NOMO-1 treated with DMSO at 0.1 percent for 48 hours (cell line): ENCODE data around the gene SLC5A4.

Experiments
- DNase-seq: peaks from one replicate; lab custom pipeline; 2025; ENCODE audit not compliant: unreplicated experiment; lab: John Stamatoyannopoulos, UW

The SLC5A4 gene

DNA sequence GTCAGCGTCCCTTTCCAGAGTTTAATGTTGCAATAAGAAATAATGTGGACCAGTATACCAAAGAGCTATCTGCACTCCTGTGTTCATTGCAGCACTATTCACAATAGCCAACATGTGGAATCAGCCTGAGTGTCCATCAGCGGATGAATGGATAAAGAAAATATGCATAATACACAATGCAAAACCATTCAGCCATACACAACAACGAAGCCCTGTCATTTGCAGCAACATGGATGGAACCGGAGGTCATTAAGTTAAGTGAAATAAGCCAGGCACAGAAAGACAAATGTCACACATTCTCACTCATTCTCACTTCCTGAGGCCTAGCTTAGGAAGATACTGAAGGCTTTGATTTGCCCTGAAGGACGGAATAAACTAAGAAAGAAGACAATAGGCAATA lies 22.1 kb downstream of the SLC5A4 start:
- no peak for DNase-seq

DNA sequence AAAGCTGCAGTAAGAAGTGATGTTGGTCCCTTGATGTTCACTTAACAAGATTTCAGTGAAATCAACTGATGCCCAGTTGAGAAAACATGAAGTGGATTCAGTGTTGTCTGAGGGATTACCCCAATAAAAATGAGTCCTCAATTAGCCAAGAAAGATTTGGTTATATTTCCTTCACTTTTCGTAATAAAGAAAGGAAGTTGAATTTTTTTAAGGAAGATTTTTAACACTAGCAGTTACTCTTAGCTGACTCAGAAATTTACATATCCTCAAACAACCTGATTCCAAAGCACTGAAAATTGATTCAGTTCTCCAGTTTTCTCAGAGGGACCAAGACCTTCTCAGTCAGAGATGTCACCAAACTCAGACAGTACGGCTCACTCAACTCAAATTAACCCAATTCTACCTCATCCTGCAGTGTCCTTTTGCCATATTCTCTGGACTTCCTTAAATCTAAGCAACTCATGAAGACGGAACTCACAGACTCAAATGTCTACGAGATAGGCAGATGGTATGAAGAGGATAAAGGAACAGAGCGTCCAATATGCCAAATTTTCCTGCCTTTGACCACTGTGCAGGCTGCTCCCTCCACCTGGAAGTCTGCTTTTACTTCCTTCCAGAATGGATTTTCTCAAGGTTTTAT lies 22.8 kb downstream of the SLC5A4 start:
- peak; percentile 51 for DNase-seq

DNA sequence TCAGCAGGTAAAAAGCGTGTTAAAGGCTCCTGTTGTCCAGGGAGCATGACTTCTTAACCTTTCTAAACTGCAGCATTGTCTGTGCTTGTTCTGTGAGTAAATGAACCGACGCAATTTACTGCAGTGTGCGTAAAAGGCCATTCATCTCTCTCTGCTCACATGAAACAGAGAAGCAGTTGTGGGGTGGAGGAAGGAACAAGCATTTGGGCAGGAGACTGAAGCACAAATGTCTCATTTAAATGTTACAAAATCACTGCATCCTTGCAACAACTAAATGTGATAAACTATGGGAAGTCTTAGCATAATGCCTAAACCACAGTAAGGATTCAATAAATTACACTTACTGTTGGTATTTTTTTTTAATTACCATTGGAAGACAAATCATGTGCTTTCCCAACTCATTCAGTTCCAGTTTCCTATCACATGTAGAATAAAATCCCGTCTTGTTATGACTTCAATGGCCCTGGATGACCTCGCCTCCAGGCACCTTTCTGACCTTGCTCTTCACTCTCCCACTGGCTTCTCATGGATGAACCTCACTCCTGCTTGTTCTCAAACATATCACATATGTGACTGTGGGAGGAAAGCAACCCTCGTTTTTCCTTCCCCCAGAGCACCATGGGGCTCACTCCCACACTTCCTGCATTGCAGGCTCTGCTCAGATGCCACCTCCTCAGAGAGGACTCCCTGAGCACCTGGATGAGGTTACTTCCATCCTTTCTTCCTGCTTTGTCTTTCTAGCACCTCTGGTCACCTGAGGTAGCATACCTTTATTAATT lies 28.6 kb downstream of the SLC5A4 start:
- DNase-seq = peak; percentile 61

DNA sequence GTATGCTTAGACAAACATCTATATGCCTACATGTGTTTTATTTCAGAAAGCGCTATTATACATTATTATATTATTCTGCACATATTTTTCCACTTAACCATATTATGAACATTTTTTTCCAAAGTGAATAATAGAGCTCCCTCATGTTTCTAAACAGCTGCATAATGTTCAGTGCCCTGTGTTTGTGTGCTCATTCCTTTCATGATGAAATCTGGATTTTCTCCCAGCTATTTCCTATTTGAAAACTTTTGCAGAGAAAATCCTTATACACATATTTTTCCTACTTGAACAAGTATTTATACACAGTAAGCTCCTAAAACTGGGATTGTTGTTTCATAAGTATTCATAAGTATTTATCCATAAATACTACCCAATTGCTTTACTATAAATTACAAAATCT lies 32.2 kb downstream of the SLC5A4 start:
- no peak for DNase-seq

DNA sequence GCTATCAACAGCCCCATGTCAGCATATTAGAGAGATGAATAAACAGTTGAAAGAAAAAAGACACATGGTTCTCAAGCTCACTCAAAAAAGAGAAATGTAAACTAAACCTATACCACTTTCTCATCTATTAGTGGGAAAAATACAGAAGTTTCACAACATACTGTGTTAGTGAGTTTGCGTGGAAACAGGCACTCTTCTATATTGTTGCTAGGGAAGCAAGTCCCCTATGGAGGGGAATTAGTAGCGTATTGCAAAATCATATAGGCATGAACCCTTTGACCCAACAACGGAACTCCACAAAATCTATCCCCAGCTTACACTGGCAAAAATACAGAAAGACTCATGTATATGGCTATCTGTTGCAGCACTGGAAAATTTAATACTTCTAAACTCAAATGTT lies 36.1 kb downstream of the SLC5A4 start:
- DNase-seq = peak; percentile 95

GRCh38 chr22:32218470-32218869 lies 36.7 kb downstream of the SLC5A4 start:
- peak; percentile 93 for DNase-seq

- DNase-seq = no peak
Observed at GRCh38 chr22:32217465-32217864, 37.7 kb downstream of the SLC5A4 start.

- DNase-seq = no peak
Observed at GRCh38 chr22:32216911-32217310, 38.2 kb downstream of the SLC5A4 start.

GRCh38 chr22:32211011-32211410 lies 44.1 kb downstream of the SLC5A4 start:
- no peak for DNase-seq

GRCh38 chr22:32208681-32209080 lies 46.5 kb downstream of the SLC5A4 start:
- no peak for DNase-seq

DNA sequence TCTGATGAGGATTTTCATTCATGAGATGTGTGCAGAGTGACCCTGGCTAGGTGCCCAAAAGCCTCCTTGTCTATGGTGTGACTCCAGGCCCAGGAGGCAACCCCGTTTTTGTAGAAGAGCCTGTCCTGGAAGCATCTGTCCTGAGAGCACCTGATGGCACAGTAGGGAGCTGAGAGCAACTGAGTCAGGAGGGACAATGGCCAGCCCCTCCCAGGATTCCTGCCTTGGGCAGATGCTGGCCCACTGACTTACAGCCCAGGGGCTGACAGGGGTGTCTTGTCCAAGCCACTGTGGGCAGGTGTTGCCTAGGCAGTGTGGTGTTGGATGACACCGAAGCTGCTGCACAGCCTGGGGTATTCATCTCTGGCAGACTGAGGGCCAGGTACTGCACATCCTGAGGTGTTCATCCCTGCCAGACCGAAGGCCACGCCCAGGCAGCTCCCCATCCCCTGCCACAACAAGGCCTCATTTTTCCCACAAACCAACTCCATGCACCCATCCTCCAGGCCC lies 47.1 kb downstream of the SLC5A4 start:
- no peak for DNase-seq

- peak; percentile 38 for DNase-seq
Observed at GRCh38 chr22:32206774-32207758, 48.1 kb downstream of the SLC5A4 start.

DNA sequence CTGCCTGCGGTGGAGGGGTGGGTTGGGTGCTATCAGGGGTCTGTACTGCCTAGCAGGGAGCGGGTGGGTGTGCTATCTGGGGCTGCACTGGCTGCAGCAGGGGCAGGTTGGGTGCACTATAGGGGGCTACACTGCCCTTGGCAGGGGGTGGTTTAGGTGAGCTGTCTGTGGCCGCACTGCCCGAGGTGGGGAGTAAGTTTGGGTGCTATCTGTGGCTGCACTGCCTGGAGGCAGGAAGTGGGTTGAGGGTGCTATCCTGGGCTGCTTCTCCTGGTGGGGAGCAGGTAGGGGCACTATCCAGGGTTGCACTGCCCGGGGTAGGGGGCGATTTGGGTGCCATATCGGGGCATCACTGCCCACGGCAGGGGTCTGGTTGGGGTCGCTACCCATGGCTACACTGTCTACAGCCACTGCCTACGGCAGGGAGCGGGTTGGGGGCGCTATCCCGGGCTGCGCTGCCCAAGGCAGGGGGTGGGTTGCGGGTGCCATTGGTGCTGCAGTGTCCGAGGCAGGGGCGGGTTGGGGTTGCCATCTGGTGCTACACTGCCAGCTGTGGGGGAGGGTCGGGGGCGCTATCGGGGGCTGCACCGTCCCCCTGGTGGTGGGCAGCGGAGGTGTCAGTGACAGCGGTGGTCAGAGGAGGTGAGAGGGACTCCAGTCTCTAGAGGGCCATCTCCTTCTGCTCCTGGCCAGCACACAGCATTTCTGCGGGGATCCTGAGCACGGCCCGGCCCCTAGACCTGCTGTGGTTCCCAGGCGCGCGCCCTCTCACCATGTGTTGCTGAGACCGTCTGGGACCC lies 49.0 kb downstream of the SLC5A4 start:
- DNase-seq = no peak

GRCh38 chr22:32204856-32205722 lies 50.1 kb downstream of the SLC5A4 start, which contains the start of gene RFPL2:
Gene RFPL2, minus strand, starts transcription at chr22:32205073. Its CDS starts 2,622 bp downstream, at chr22:32202451.
- peak; percentile 61 for DNase-seq

DNA sequence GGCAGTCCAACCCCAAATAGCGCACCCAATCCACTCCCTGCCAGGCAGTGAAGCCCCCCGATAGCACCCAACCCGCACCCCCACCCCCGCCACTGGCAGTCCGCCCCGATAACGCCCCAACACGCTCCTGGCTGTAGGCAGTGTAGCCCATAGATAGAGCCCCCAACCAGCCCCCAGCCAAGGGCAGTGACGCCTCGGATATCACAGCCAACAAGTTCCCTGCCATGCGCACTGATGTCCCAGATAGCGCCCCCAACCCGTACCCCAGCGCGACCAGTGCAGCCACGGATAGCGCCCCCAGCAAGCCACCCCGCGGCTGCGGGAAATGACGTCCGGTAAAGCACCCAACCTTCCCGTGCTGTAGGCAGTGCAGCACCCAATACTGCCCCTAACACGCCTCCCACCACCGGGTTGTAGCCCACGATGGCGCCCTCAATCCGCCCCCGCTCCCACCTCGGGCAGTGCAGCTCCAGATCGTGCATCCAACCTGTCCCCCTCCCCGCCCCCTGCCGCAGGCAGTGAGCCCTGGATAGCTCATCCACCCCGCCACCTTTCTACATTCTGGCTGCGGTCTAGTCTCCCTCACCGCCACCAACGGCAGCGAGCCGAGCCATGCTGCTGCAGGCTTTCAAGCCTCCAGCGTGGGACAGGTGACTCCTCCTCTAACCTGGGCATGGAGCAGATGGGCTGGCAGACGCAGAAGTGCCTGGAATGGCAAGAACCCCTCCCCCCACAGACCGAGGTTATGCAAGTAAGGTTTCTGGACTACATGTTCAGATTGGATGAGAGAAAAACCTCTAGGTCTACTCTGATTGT lies 50.9 kb downstream of the SLC5A4 start:
- DNase-seq = no peak

DNA sequence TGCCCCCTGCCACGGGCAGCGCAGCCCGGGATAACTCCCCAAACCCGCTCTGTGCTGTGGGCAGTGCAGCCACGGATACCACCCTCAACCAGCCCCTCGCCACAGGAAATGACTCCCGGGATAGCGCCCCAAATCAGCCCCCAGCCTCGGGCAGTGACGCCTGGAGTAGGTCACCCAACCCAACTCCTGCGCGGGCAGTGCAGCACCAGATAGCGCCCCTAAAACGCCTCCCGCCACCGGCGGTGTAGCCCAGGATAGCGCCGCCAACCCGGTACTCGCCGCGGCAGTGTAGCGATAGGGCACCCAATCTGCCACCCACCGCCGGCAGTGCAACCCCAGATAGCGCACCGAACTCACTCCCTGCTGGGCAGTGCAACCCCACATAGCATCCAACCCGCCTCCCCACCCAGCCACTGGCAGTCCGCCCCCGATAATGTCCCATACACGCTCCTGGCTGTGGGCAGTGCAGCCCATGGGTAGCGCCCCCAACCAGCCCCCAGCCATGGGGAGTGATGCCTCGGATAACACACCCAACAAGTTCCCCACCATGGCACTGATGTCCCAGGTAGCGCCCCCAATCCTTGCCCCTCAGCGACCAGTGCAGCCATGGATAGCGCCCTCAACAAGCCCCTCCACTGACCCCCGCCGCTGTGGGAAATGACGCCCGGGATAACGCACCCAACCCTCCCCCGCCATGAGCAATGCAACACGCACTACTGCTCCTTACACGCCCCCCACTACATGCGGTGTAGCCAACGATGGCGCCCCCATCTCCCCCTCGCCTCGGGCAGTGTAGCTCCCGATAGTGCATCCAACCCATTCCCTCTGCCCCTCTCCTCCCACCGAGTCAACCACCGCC lies 51.7 kb downstream of the SLC5A4 start:
- no peak for DNase-seq

DNA sequence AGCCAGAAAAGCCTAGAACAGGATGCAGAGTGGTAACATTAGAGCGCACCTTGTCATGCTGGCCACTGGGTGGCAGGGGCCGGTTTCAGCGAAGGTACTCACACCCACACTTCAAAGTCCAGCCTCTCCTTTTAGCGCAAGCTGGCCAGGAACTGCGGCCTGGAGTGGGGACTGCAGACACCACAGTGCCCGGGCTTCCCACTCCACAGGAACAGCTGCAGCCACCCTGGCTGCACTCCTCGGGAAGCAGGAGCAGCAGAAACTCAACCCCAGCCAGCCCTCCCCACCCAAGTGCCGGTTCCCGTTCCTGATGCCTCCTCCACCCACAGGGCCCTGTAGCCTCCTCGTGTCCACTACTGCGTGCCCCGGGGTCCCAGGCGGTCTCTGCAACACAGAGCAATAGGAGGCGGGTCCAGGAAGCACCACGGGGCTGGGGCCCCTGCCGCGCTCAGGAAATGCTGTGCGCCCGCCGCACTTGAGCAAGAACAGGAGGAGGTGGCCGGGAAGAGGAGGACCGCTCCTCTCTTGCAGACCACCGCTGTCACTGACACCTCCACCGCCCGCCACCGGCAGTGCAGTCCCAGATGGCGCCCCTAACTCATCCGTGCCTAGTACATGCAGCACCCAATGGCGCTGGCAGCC lies 52.5 kb downstream of the SLC5A4 start:
- DNase-seq = peak; percentile 61
